Neural cell (in vitro differentiated cells): ENCODE data around the gene HINT2. TPM values are rescaled to one million over a fixed set of nuclear protein-coding genes. Genes with fewer than 3 reads are reported as not detected.

ENCODE experiments used
- H2AFZ ChIP-seq: fragments of 200-600, 300-800 bp; sonication (generic), shearing (Covaris generic); 2 replicates; pipeline ENCODE4 v1.6.0; 2014; ENCODE audit warnings: low read depth, mild to moderate bottlenecking, antibody characterized with exemption, low read length, moderate library complexity
- H3F3A ChIP-seq: fragments of 200-600 bp; shearing (Covaris generic); 2 replicates; pipeline ENCODE4 v1.6.1; 2016; ENCODE audit warnings: mild to moderate bottlenecking, moderate library complexity, mixed read lengths, antibody characterized with exemption, low read length; ENCODE audit not compliant: insufficient read depth, poor library complexity, severe bottlenecking
- H3K27ac ChIP-seq: fragments of 200-600, 300-800 bp; sonication (generic), shearing (Covaris generic); 2 replicates; pipeline ENCODE4 v1.5.1; 2014; ENCODE audit warnings: mild to moderate bottlenecking, low read length, moderate library complexity
- H3K27me3 ChIP-seq: fragments of 300-800, 200-600 bp; sonication (generic), shearing (Covaris generic); 2 replicates; pipeline ENCODE4 v1.6.0; 2014; ENCODE audit warnings: mild to moderate bottlenecking, low read depth, low read length, moderate library complexity; ENCODE audit not compliant: insufficient read depth
- H3K36me3 ChIP-seq: fragments of 300-800, 200-600 bp; sonication (generic), shearing (Covaris generic); 2 replicates; pipeline ENCODE4 v1.5.1; 2014; ENCODE audit warnings: mild to moderate bottlenecking, antibody characterized with exemption, low read length, moderate library complexity; ENCODE audit not compliant: insufficient read depth
- H3K4me2 ChIP-seq: fragments of 300-800, 200-600 bp; sonication (generic), shearing (Covaris generic); 2 replicates; pipeline ENCODE4 v1.6.0; 2014; ENCODE audit warnings: mild to moderate bottlenecking, low read length
- H3K4me3 ChIP-seq: fragments of 300-800, 200-600 bp; sonication (generic), shearing (Covaris generic); 2 replicates; pipeline ENCODE4 v1.5.1; 2014; ENCODE audit warnings: mild to moderate bottlenecking, low read length, moderate library complexity
- H3K79me2 ChIP-seq: fragments of 200-600 bp; shearing (Covaris generic); replicated peaks from 2 replicates; pipeline ENCODE4 v1.6.0; 2014; ENCODE audit warnings: mild to moderate bottlenecking, low read length, moderate library complexity; ENCODE audit not compliant: insufficient read depth
- H3K9ac ChIP-seq: fragments of 300-800, 200-600 bp; sonication (generic), shearing (Covaris generic); 2 replicates; pipeline ENCODE4 v1.6.1; 2016; ENCODE audit warnings: mild to moderate bottlenecking, low read length, mixed read lengths
- H3K9me2 ChIP-seq: fragments of 200-600 bp; shearing (Covaris generic); 2 replicates; pipeline ENCODE4 v1.6.1; 2016; ENCODE audit warnings: mild to moderate bottlenecking, low read length, mixed read lengths; ENCODE audit not compliant: insufficient read depth
- H3K9me3 ChIP-seq: fragments of 200-600, 300-800 bp; sonication (generic), shearing (Covaris generic); 2 replicates; pipeline ENCODE4 v1.6.1; 2016; ENCODE audit warnings: mild to moderate bottlenecking, mixed run types, low read length, moderate library complexity, mixed read lengths
- H4K20me1 ChIP-seq: fragments of 200-600 bp; shearing (Covaris generic); 2 replicates; pipeline ENCODE4 v1.6.1; 2016; ENCODE audit warnings: mild to moderate bottlenecking, mixed run types; ENCODE audit not compliant: insufficient read depth
- CTCF ChIP-seq: fragments of 450-650 bp; IDR thresholded peaks from 2 replicates; pipeline ENCODE4 v1.5.1; 2014; ENCODE audit warnings: antibody characterized with exemption, mild to moderate bottlenecking, moderate library complexity; ENCODE audit not compliant: poor library complexity, severe bottlenecking
- EP300 ChIP-seq: fragments of 450-650 bp; conservative IDR thresholded peaks from 2 replicates; pipeline ENCODE4 v1.6.1; 2014; ENCODE audit warnings: antibody characterized with exemption, mild to moderate bottlenecking, moderate library complexity; ENCODE audit not compliant: poor library complexity, severe bottlenecking
- EZH2 ChIP-seq: fragments of 200-600, 300-800 bp; shearing (Covaris generic), sonication (generic); IDR thresholded peaks from 2 replicates; pipeline ENCODE4 v1.6.1; 2014; ENCODE audit warnings: antibody characterized with exemption, low read length, borderline replicate concordance, mild to moderate bottlenecking; ENCODE audit not compliant: insufficient read depth, poor library complexity, severe bottlenecking
- MXI1 ChIP-seq: fragments of 450-650 bp; conservative IDR thresholded peaks from 2 replicates; pipeline ENCODE4 v1.6.1; 2014; ENCODE audit warnings: antibody characterized with exemption, mild to moderate bottlenecking; ENCODE audit not compliant: poor library complexity, severe bottlenecking
- POLR2AphosphoS5 ChIP-seq: IDR thresholded peaks from 2 replicates; pipeline ENCODE4 v1.6.1; 2012
- RAD21 ChIP-seq: fragments of 450-650 bp; conservative IDR thresholded peaks from 2 replicates; pipeline ENCODE4 v1.6.1; 2014; ENCODE audit warnings: antibody characterized with exemption, mild to moderate bottlenecking, moderate library complexity
- REST ChIP-seq: IDR thresholded peaks from 2 replicates; pipeline ENCODE4 v1.6.1; 2012; ENCODE audit warnings: borderline replicate concordance
- SMC3 ChIP-seq: fragments of 450-650 bp; conservative IDR thresholded peaks from 2 replicates; pipeline ENCODE4 v1.6.1; 2014; ENCODE audit warnings: antibody characterized with exemption, mild to moderate bottlenecking, moderate library complexity; ENCODE audit not compliant: poor library complexity
- TAF1 ChIP-seq: IDR thresholded peaks from 2 replicates; pipeline ENCODE4 v1.6.1; 2012; ENCODE audit warnings: low read depth
- polyA plus RNA-seq: library from polyadenylated mRNA; depleted of rRNA; stranded (reverse); fragments of >200 nt; gene quantifications from 2 replicates; pipeline ENCODE4 v1.2.3, GENCODE V29; 2014

HINT2 gene
- polyA plus RNA-seq, 1 donor from 2014 or later: 31.0 TPM

GRCh38 chr9:35795695-35796094, 19.1 kb downstream of the HINT2 start:
- H3K36me3 ChIP-seq: no peaks in the 10 kb centered on the region
- TF ChIP-seq POLR2AphosphoS5 (no peak), REST (no peak), MXI1 (no peak), SMC3 (no peak), RAD21 (no peak), CTCF (no peak), EP300 (no peak), TAF1 (no peak), EZH2 (no peak)
- H3K9me2 ChIP-seq: no peaks in the 10 kb centered on the region
- H2AFZ ChIP-seq: no peak overlapping the region
- H3K9ac ChIP-seq: no peak overlapping the region
- no peaks in the 10 kb centered on the region for H3F3A ChIP-seq
- no peak overlapping the region for H3K27ac ChIP-seq
- H3K79me2 ChIP-seq: no peaks in the 10 kb centered on the region
- H3K4me2 ChIP-seq: no peak overlapping the region
- H3K4me3 ChIP-seq: no peak overlapping the region
- no peaks in the 10 kb centered on the region for H3K27me3 ChIP-seq
- H4K20me1 ChIP-seq: no peaks in the 10 kb centered on the region
- H3K9me3 ChIP-seq: no peaks in the 10 kb centered on the region

DNA sequence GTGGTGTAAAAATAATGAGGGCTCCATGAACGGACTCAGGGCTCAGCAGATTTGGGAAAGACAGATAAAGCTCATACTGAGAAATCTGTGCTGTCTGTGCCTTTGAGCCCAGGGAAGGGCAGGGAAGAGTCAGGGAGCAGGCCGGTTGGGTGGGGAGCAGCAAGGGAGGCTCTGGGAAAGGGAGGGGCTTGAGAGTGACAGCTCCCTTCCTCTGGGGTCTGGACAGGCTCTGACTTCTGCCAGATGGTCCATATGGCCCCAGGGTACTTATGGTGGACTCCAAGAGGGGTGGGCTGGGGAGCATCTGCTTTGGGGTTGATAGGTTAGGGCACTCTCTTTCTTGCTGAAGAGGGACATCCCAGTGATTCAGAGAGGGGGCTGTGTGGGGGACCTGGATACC, 21.4 kb downstream of the HINT2 start:
- Histone ChIP-seq H4K20me1 (no peaks in the 10 kb centered on the region), H2AFZ (no peak overlapping the region), H3F3A (no peaks in the 10 kb centered on the region), H3K9ac (no peak overlapping the region), H3K9me3 (no peaks in the 10 kb centered on the region), H3K27me3 (no peaks in the 10 kb centered on the region), H3K27ac (no peak overlapping the region), H3K9me2 (no peaks in the 10 kb centered on the region), H3K4me3 (no peak overlapping the region), H3K36me3 (no peaks in the 10 kb centered on the region), H3K79me2 (no peaks in the 10 kb centered on the region), H3K4me2 (no peak overlapping the region)
- TF ChIP-seq CTCF (no peak), REST (no peak), POLR2AphosphoS5 (no peak), RAD21 (no peak), MXI1 (no peak), EZH2 (no peak), EP300 (no peak), SMC3 (no peak), TAF1 (no peak)
